Endodermal cell (in vitro differentiated cells): ENCODE measurements around the gene CNGA4. TPM values are rescaled to one million over a fixed set of nuclear protein-coding genes. Genes with fewer than 3 reads are reported as not detected.

ENCODE experiments used
- DNase-seq: peaks from one replicate; pipeline ENCODE4 v3.0.0-alpha.2; 2017
- H3K27ac ChIP-seq: 2 replicates; pipeline ENCODE4 v1.5.1; 2013; ENCODE audit warnings: mild to moderate bottlenecking, low read depth, low read length, moderate library complexity
- H3K27me3 ChIP-seq: 2 replicates; pipeline ENCODE4 v1.6.1; 2013; ENCODE audit warnings: mild to moderate bottlenecking, low read length, moderate library complexity; ENCODE audit not compliant: insufficient read depth, control insufficient read depth, poor library complexity, severe bottlenecking
- H3K36me3 ChIP-seq: 2 replicates; pipeline ENCODE4 v1.7.0; 2013; ENCODE audit warnings: mild to moderate bottlenecking, low read length, moderate library complexity; ENCODE audit not compliant: control insufficient read depth, insufficient read depth
- H3K4me1 ChIP-seq: one replicate; pipeline ENCODE4 v1.7.0; 2013; ENCODE audit warnings: low read length; ENCODE audit not compliant: control insufficient read depth, insufficient read depth
- H3K4me3 ChIP-seq: 2 replicates; pipeline ENCODE4 v1.5.1; 2013; ENCODE audit warnings: mild to moderate bottlenecking, low read length, moderate library complexity
- H3K9ac ChIP-seq: 2 replicates; pipeline ENCODE4 v1.6.1; 2013; ENCODE audit warnings: mild to moderate bottlenecking, low read length, moderate library complexity; ENCODE audit not compliant: poor library complexity, severe bottlenecking; ENCODE audit errors: extremely low read depth
- H3K9me3 ChIP-seq: 2 replicates; pipeline ENCODE4 v1.6.1; 2013; ENCODE audit warnings: mild to moderate bottlenecking, low read length, moderate library complexity; ENCODE audit not compliant: control insufficient read depth
- H3K27ac Mint-ChIP-seq: 2 replicates; pipeline ENCODE4 v1.8.0; 2020; ENCODE audit warnings: mixed read lengths
- H3K27me3 Mint-ChIP-seq: 2 replicates; pipeline ENCODE4 v1.8.0; 2021; ENCODE audit warnings: mild to moderate bottlenecking, mixed read lengths; ENCODE audit not compliant: insufficient read depth
- H3K36me3 Mint-ChIP-seq: 2 replicates; pipeline ENCODE4 v1.8.0; 2020; ENCODE audit warnings: low read depth, mixed read lengths
- H3K4me1 Mint-ChIP-seq: 2 replicates; pipeline ENCODE4 v1.8.0; 2020; ENCODE audit warnings: mixed read lengths
- H3K4me3 Mint-ChIP-seq: 2 replicates; pipeline ENCODE4 v1.8.0; 2020; ENCODE audit warnings: mild to moderate bottlenecking, moderate library complexity, mixed read lengths
- H3K9me3 Mint-ChIP-seq: 2 replicates; pipeline ENCODE4 v1.8.0; 2020; ENCODE audit warnings: mild to moderate bottlenecking, mixed read lengths
- CTCF ChIP-seq: fragments of 200-600 bp; sonication (generic); conservative IDR thresholded peaks from 2 replicates; pipeline ENCODE4 v1.5.0; 2021; ENCODE audit warnings: antibody characterized with exemption, mild to moderate bottlenecking
- WGBS, 2 experiments: methylation state at CpG; one replicate each; pipeline versions ENCODE4 v1.1.5 to v1.1.7; 2013; ENCODE audit warnings: missing lambda C conversion rate in 2 of 2, mixed read lengths in 1 of 2; ENCODE audit not compliant: insufficient coverage in 1 of 2, insufficient read length in 1 of 2; 5-methylcytosine and 5-hydroxymethylcytosine counted together
- total RNA-seq, 2 donors: library from RNA; stranded (reverse); fragmentation: NEBNext Ultra II Directional in 1 of 2; extraction: Animal tissue kit (Norgen Biotek cat#: 25700) in 1 of 2; gene quantifications; 2 replicates in 1 of 2; 3 replicates in 1 of 2; pipeline ENCODE4 v1.2.1, GENCODE V29; 2021

CNGA4 gene
- total RNA-seq, 2 donors from 2014 or later: 1.7 to 4.3 TPM

DNA sequence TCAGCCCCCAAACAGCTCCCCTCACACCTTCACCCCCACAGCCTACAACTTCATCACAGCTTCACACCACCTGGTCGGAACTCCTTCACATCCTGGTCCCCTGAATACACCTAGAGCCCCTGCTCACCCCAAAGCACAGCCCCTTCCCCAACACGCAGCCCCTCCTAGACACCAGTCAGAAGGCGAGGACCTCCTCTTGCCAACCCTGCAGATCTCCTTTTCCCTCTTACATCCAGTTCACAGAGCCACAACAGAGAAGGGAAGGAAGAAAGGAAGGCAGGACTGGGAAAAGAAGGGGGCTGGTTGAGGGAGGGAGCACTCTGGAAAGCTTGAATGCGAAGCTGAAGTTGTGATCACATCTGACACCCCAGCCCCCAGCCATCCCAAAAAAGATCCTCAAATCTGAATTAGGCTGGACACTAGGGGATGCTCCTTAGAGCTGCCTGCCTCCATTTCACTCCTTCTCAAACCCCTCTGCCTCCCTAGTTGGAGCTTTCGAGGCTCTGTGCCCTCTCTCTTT is 21.4 kb downstream of the CNGA4 start:
- no peak overlapping the region for H3K4me3 Mint-ChIP-seq
- H3K36me3 Mint-ChIP-seq: no peaks in the 10 kb centered on the region
- peak overlapping the region; percentile 97 for H3K4me3 ChIP-seq

GRCh38 chr11:6263662-6264061 is 24.8 kb downstream of the CNGA4 start:
- 96 to 100% methylated on average over 1 of the region's 1 CpG for WGBS, 2 experiments
- no peak overlapping the region for H3K9ac ChIP-seq
- no peaks in the 10 kb centered on the region for H3K9me3 ChIP-seq
- H3K36me3 ChIP-seq: peaks cover 57% of the 10 kb centered on the region
- peaks cover under 1% of the 10 kb centered on the region for H3K36me3 Mint-ChIP-seq
- H3K9me3 Mint-ChIP-seq: no peaks in the 10 kb centered on the region
- no peak overlapping the region for H3K27ac ChIP-seq
- no peaks in the 10 kb centered on the region for H3K27me3 ChIP-seq
- H3K4me1 ChIP-seq: peaks cover 20% of the 10 kb centered on the region
- no peak overlapping the region for H3K4me3 Mint-ChIP-seq
- no peak overlapping the region for H3K27ac Mint-ChIP-seq
- H3K4me1 Mint-ChIP-seq: peaks cover 34% of the 10 kb centered on the region
- peak overlapping the region; percentile 97 for H3K4me3 ChIP-seq
- TF ChIP-seq CTCF: no peak
- no peaks in the 10 kb centered on the region for H3K27me3 Mint-ChIP-seq
- no peak for DNase-seq

More for the DNA sequence above, 21.4 kb downstream of the CNGA4 start:
- 38 to 100% methylated on average over 1 to 5 of the region's 5 CpGs for WGBS, 2 experiments
- no peak overlapping the region for H3K27ac ChIP-seq
- no peaks in the 10 kb centered on the region for H3K9me3 ChIP-seq
- Mint-ChIP-seq H3K27ac (no peak overlapping the region), H3K4me1 (peaks cover 18% of the 10 kb centered on the region), H3K27me3 (peaks cover 1% of the 10 kb centered on the region), H3K9me3 (no peaks in the 10 kb centered on the region)
- peaks cover 45% of the 10 kb centered on the region for H3K36me3 ChIP-seq
- peaks cover 1% of the 10 kb centered on the region for H3K27me3 ChIP-seq
- peak; percentile 43 for DNase-seq
- H3K4me1 ChIP-seq: peaks cover 23% of the 10 kb centered on the region
- H3K9ac ChIP-seq: peak overlapping the region; percentile 78
- TF ChIP-seq CTCF: no peak

DNA sequence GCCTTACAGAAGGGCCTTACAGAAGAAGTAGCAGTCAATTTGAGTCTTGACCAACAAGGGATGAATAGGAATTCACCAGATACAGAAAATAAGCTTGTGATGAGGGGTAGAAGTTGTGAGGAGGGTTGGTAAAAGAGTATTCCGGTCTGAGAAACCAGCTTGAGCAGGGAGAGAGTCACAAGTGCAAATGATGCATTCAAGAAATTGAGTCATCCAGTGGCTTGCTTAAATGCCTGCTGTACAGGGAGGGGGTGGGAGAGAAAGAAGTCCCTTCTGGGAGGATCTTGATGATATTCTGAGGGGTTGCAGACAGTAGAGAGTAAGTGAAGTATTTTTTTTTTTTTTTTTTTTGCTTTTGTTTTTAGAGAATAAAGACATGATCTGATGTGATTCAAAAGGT is 29.9 kb downstream of the CNGA4 start:
- H3K27me3 ChIP-seq: no peaks in the 10 kb centered on the region
- TF ChIP-seq CTCF: no peak
- peak overlapping the region; percentile 3 for H3K4me3 Mint-ChIP-seq
- H3K27me3 Mint-ChIP-seq: no peaks in the 10 kb centered on the region
- H3K4me1 ChIP-seq: peaks cover 27% of the 10 kb centered on the region
- H3K4me3 ChIP-seq: peak overlapping the region; percentile 1
- H3K27ac ChIP-seq: no peak overlapping the region
- no peaks in the 10 kb centered on the region for H3K9me3 Mint-ChIP-seq
- no peaks in the 10 kb centered on the region for H3K9me3 ChIP-seq
- peak; percentile 29 for DNase-seq
- 64 to 69% methylated on average over 1 of the region's 1 CpG for WGBS, 2 experiments
- peaks cover 63% of the 10 kb centered on the region for H3K36me3 ChIP-seq
- peak overlapping the region; percentile 50 for H3K27ac Mint-ChIP-seq
- H3K36me3 Mint-ChIP-seq: peaks cover 35% of the 10 kb centered on the region
- H3K9ac ChIP-seq: no peak overlapping the region
- peaks cover 50% of the 10 kb centered on the region for H3K4me1 Mint-ChIP-seq
